H1 (cell line): Measurements from ENCODE around the gene MAP4K4. TPM values are rescaled to one million over a fixed set of nuclear protein-coding genes. Genes with fewer than 3 reads are reported as not detected.

ENCODE experiments used
- CTCF ChIA-PET: fragments of 300-600 bp; sonication (Branson Sonifier 250); formaldehyde crosslinking; loops from one replicate; lab custom pipeline; 2021; ENCODE audit not compliant: partially characterized antibody; lab: Charles Lee
- POLR2A ChIA-PET: fragments of 300-600 bp; sonication (Branson Sonifier 250); formaldehyde crosslinking; loops from one replicate; lab custom pipeline; 2021; ENCODE audit warnings: inconsistent platforms; ENCODE audit not compliant: partially characterized antibody; lab: Charles Lee
- DNase-seq, 2 experiments: peaks; one replicate each; pipeline versions ENCODE4 v3.0.0 to v3.0.0-alpha.2; 2010 to 2022; ENCODE audit warnings: low spot score in 2 of 2, low read depth in 1 of 2, mixed read lengths in 1 of 2
- FAIRE-seq: peaks from 2 replicates; lab custom pipeline; 2011; peaks lifted over from hg19 to GRCh38; lab: Jason Lieb, UNC
- H2AFZ ChIP-seq: 2 replicates; pipeline ENCODE4 v1.8.1; 2012; ENCODE audit warnings: low read length, inconsistent platforms
- H2AK5ac ChIP-seq: 2 replicates; pipeline ENCODE4 v1.6.1; 2013; ENCODE audit warnings: low read depth, low read length
- H2BK120ac ChIP-seq: replicated peaks from 2 replicates; pipeline ENCODE3; 2013; ENCODE audit warnings: low read depth, low read length, inconsistent platforms
- H2BK12ac ChIP-seq: 2 replicates; pipeline ENCODE4 v1.6.1; 2013; ENCODE audit warnings: low read depth, low read length
- H2BK15ac ChIP-seq: 2 replicates; pipeline ENCODE4 v1.6.1; 2013; ENCODE audit warnings: low read length
- H2BK20ac ChIP-seq: 2 replicates; pipeline ENCODE4 v1.6.1; 2013; ENCODE audit warnings: low read length
- H2BK5ac ChIP-seq: 2 replicates; pipeline ENCODE4 v1.6.1; 2013; ENCODE audit warnings: low read depth, low read length
- H3K14ac ChIP-seq: 2 replicates; pipeline ENCODE4 v1.6.1; 2013; ENCODE audit warnings: inconsistent platforms; ENCODE audit not compliant: insufficient read length
- H3K18ac ChIP-seq: 2 replicates; pipeline ENCODE4 v1.6.1; 2013; ENCODE audit warnings: low read length; ENCODE audit errors: extremely low read depth
- H3K23ac ChIP-seq: 2 replicates; pipeline ENCODE4 v1.6.1; 2013; ENCODE audit warnings: inconsistent platforms; ENCODE audit not compliant: insufficient read length
- H3K23me2 ChIP-seq: 2 replicates; pipeline ENCODE4 v1.6.1; 2013; ENCODE audit warnings: low read depth, low read length
- H3K27ac ChIP-seq: 2 replicates; pipeline ENCODE4 v1.6.1; 2011; ENCODE audit warnings: low read depth, low read length, inconsistent platforms
- H3K27me3 ChIP-seq, 4 experiments: replicated peaks in 1 of 4; 1 replicate in 1 of 4; 2 replicates in 3 of 4; pipeline versions ENCODE4 v1.6.1 to v1.8.1; 2011 to 2013; ENCODE audit warnings: low read length in 3 of 4, mild to moderate bottlenecking in 3 of 4, inconsistent platforms in 2 of 4, mixed read lengths in 2 of 4, moderate library complexity in 1 of 4; ENCODE audit not compliant: control insufficient read depth in 3 of 4, insufficient read depth in 3 of 4; ENCODE audit errors: extremely low read depth in 1 of 4
- H3K36me3 ChIP-seq, 4 experiments: 2 replicates each; pipeline versions ENCODE4 v1.6.1 to v1.8.1; 2011 to 2013; ENCODE audit warnings: mild to moderate bottlenecking in 4 of 4, low read length in 3 of 4, moderate library complexity in 2 of 4, control low read depth in 1 of 4, inconsistent platforms in 1 of 4; ENCODE audit not compliant: insufficient read depth in 4 of 4, control insufficient read depth in 2 of 4
- H3K4ac ChIP-seq: replicated peaks from 2 replicates; pipeline ENCODE3; 2013; ENCODE audit warnings: low read length, low read depth, mixed read lengths, inconsistent platforms; ENCODE audit not compliant: insufficient read length
- H3K4me1 ChIP-seq, 4 experiments: replicated peaks in 1 of 4; 1 replicate in 1 of 4; 2 replicates in 3 of 4; pipeline versions ENCODE4 v1.6.1 to v1.8.1; 2011 to 2013; ENCODE audit warnings: low read length in 3 of 4, inconsistent platforms in 2 of 4, mixed read lengths in 1 of 4; ENCODE audit not compliant: insufficient read depth in 4 of 4, control insufficient read depth in 3 of 4
- H3K4me2 ChIP-seq, 2 experiments: 2 replicates each; pipeline versions ENCODE4 v1.6.1 to v1.8.1; 2011 to 2013; ENCODE audit warnings: low read depth in 2 of 2, low read length in 2 of 2, control low read depth in 1 of 2, inconsistent platforms in 1 of 2, mild to moderate bottlenecking in 1 of 2; ENCODE audit not compliant: insufficient read depth in 1 of 2
- H3K4me3 ChIP-seq, 4 experiments: fragments of 200-600, 300-600 bp in 1 of 4; sonication (generic), shearing (Covaris generic), sonication (Bioruptor Twin) in 1 of 4; 2 replicates each; pipeline versions ENCODE4 v1.5.1 to v1.8.1; 2011 to 2016; ENCODE audit warnings: low read length in 4 of 4, low read depth in 3 of 4, control low read depth in 2 of 4, inconsistent platforms in 2 of 4, mild to moderate bottlenecking in 2 of 4, mixed read lengths in 1 of 4, moderate library complexity in 1 of 4; ENCODE audit not compliant: insufficient read depth in 2 of 4; ENCODE audit errors: extremely low read depth in 1 of 4
- H3K56ac ChIP-seq: replicated peaks from 2 replicates; pipeline ENCODE3; 2013; ENCODE audit warnings: low read depth, mild to moderate bottlenecking, mixed read lengths, low read length, inconsistent platforms; ENCODE audit not compliant: insufficient read length
- H3K79me1 ChIP-seq: 2 replicates; pipeline ENCODE4 v1.6.1; 2013; ENCODE audit warnings: low read depth, low read length, control low read depth
- H3K79me2 ChIP-seq, 2 experiments: 2 replicates each; pipeline versions ENCODE4 v1.6.1 to v1.8.1; 2012 to 2013; ENCODE audit warnings: low read length in 2 of 2, mild to moderate bottlenecking in 2 of 2, inconsistent platforms in 1 of 2; ENCODE audit not compliant: insufficient read depth in 2 of 2, control insufficient read depth in 1 of 2
- H3K9ac ChIP-seq, 4 experiments: replicated peaks in 1 of 4; 1 replicate in 1 of 4; 2 replicates in 3 of 4; pipeline versions ENCODE4 v1.6.1 to v1.8.1; 2011 to 2013; ENCODE audit warnings: low read depth in 3 of 4, low read length in 3 of 4, control low read depth in 2 of 4, mild to moderate bottlenecking in 2 of 4, moderate library complexity in 2 of 4, inconsistent platforms in 1 of 4; ENCODE audit errors: extremely low read depth in 1 of 4
- H3K9me3 ChIP-seq, 2 experiments: 2 replicates each; pipeline versions ENCODE4 v1.6.1 to v1.8.1; 2012 to 2013; ENCODE audit warnings: mild to moderate bottlenecking in 2 of 2, moderate library complexity in 2 of 2, control low read depth in 1 of 2, inconsistent platforms in 1 of 2, low read depth in 1 of 2, low read length in 1 of 2, mixed read lengths in 1 of 2; ENCODE audit not compliant: insufficient read depth in 2 of 2
- H4K20me1 ChIP-seq, 2 experiments: replicated peaks in 1 of 2; 2 replicates each; pipeline versions ENCODE3 to v1.8.1; 2011 to 2013; ENCODE audit warnings: inconsistent platforms in 2 of 2, low read length in 2 of 2, mild to moderate bottlenecking in 1 of 2; ENCODE audit not compliant: insufficient read depth in 2 of 2, control insufficient read depth in 1 of 2
- H4K5ac ChIP-seq: 2 replicates; pipeline ENCODE4 v1.6.1; 2013; ENCODE audit warnings: low read length, low read depth, mixed read lengths, inconsistent platforms; ENCODE audit not compliant: insufficient read length
- H4K8ac ChIP-seq: 2 replicates; pipeline ENCODE4 v1.8.0; 2013; ENCODE audit warnings: mild to moderate bottlenecking, moderate library complexity, low read length, inconsistent platforms; ENCODE audit not compliant: insufficient read depth; ENCODE audit errors: extremely low read depth
- H4K91ac ChIP-seq: replicated peaks from 2 replicates; pipeline ENCODE3; 2013; ENCODE audit warnings: low read length, mixed read lengths, inconsistent platforms; ENCODE audit not compliant: insufficient read length
- NANOG ChIP-seq: IDR thresholded peaks from 2 replicates; pipeline ENCODE4 v1.6.1; 2011; ENCODE audit warnings: low read length, low read depth, mild to moderate bottlenecking, inconsistent platforms; ENCODE audit not compliant: insufficient read depth, poor library complexity, severe bottlenecking
- PHF8 ChIP-seq: fragments of 200-600 bp; sonication (generic); conservative IDR thresholded peaks from 2 replicates; pipeline ENCODE4 v1.7.1; 2012; ENCODE audit warnings: low read depth, mild to moderate bottlenecking, inconsistent platforms, low read length, moderate library complexity
- POLR2A ChIP-seq, 2 experiments: IDR thresholded peaks; 1 replicate in 1 of 2; 2 replicates in 1 of 2; pipeline ENCODE4 v1.6.1; 2011; ENCODE audit warnings: low read depth in 2 of 2, low read length in 2 of 2, mild to moderate bottlenecking in 2 of 2; ENCODE audit errors: control extremely low read depth in 1 of 2
- SIN3A ChIP-seq, 2 experiments: IDR thresholded peaks in 1 of 2; conservative IDR thresholded peaks in 1 of 2; 2 replicates each; pipeline ENCODE4 v1.6.1; 2011 to 2012; ENCODE audit warnings: low read length in 2 of 2, improper control_type of control experiment in 1 of 2, low read depth in 1 of 2, mild to moderate bottlenecking in 1 of 2
- SP1 ChIP-seq: IDR thresholded peaks from 2 replicates; pipeline ENCODE4 v1.6.1; 2011; ENCODE audit warnings: low read depth, low read length
- WGBS, 2 experiments: shearing (Covaris generic) in 1 of 2; methylation state at CpG; one replicate each; pipeline versions ENCODE4 v1.1.6 to v1.1.7; 2013 to 2015; ENCODE audit warnings: low lambda C conversion rate in 2 of 2, mixed read lengths in 2 of 2, inconsistent platforms in 1 of 2, low coverage in 1 of 2, missing lambda C conversion rate in 1 of 2; ENCODE audit not compliant: insufficient replicate concordance in 2 of 2, insufficient coverage in 1 of 2, insufficient read length in 1 of 2; ENCODE audit errors: extremely low coverage in 1 of 2, missing lambda C conversion rate in 1 of 2; 5-methylcytosine and 5-hydroxymethylcytosine counted together
- polyA plus RNA-seq, 7 experiments: library from polyadenylated mRNA; depleted of rRNA in 3 of 7; stranded (reverse) in 5 of 7; unstranded in 2 of 7; fragments of >200 nt in 5 of 7; fragments of 200-250 nt in 2 of 7; gene quantifications; 1 replicate in 5 of 7; 2 replicates in 1 of 7; 4 replicates in 1 of 7; pipeline versions ENCODE4 v1.2.1 to v1.2.3, GENCODE V29; 2011 to 2013; ENCODE audit warnings: missing spikeins in 2 of 7, mixed read lengths in 2 of 7
- total RNA-seq: library from RNA; stranded (reverse); fragmentation: NEBNext Ultra II Directional; extraction: Animal tissue kit (Norgen Biotek cat#: 25700); gene quantifications from 2 replicates; pipeline ENCODE4 v1.2.1, GENCODE V29; 2021
- TF ChIP-seq, protein P1 (sequence below): IDR thresholded peaks from 2 replicates; pipeline ENCODE4 v1.6.1; 2012; ENCODE audit warnings: inconsistent platforms
- TF ChIP-seq, protein P2 (sequence below), 3 experiments: IDR thresholded peaks; 1 replicate in 2 of 3; 2 replicates in 1 of 3; pipeline versions ENCODE4 v1.5.1 to v1.6.1; 2011; ENCODE audit warnings: low read length in 3 of 3, mild to moderate bottlenecking in 3 of 3, inconsistent platforms in 2 of 3, low read depth in 1 of 3, moderate library complexity in 1 of 3; ENCODE audit not compliant: insufficient read depth in 1 of 3; ENCODE audit errors: control extremely low read depth in 1 of 3

Gene MAP4K4
- total and polyA plus RNA-seq, 2 of the 8 experiments (the other 6 are each of a cell fraction or from before 2014, with no cell fraction given): 53.2 to 138 TPM

DNA sequence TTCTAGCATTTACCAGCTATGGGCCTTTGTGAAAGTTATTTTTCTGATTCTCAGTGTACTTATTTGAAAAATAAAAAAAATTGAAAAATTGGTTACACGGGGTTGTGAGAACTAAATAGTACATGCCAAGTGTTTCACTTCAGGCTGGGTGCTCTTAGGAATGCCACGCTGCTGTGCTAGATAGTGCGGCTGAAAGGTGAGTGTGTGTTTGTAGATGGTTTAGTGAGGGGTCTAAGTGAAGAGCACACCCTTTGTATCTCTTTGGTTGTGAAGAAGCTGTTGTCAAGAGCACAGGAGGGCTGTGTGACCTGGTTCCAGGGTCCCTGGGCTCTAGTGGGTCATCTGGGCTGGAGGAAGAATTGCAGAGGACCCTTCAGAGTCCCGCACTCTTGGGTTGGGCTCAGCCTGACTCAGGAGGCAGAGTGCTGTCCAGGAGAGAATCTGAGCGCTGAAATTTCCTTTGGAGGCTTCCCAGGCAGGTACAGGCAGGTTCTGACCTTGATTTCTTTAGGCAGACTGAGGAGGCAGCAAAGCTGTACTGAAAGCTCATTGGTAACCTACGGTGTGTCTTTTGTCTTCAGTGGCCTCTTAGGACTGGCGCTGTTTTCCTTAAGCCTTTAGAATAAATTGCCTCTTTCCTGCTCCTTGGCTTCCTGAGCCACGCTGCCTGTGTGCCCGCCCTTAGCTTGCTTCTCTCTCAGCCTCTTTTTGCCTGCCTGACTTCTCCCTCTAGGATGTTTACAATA, 44.4 kb downstream of the MAP4K4 start:
- peaks cover 11% of the 10 kb centered on the region for H3K79me1 ChIP-seq
- no peak overlapping the region for H4K8ac ChIP-seq
- no peaks in the 10 kb centered on the region for H3K9me3 ChIP-seq
- H2BK12ac ChIP-seq: peak overlapping the region; percentile 77; the same call in 1 of the 2 replicates
- no peak overlapping the region for H3K4ac ChIP-seq
- H4K5ac ChIP-seq: no peak overlapping the region
- H3K9ac ChIP-seq: no peak overlapping the region
- no peaks in the 10 kb centered on the region for H3K36me3 ChIP-seq
- no peak overlapping the region for H2BK20ac ChIP-seq
- peaks cover 6 to 24% (median 15%) of the 10 kb centered on the region in 4 experiments; a peak in 6 of 7 replicates for H3K4me1 ChIP-seq
- peaks cover 7 to 9% of the 10 kb centered on the region in 2 experiments for H4K20me1 ChIP-seq
- H4K91ac ChIP-seq: no peak overlapping the region
- peak overlapping the region; percentile 52 to 61 for H3K4me2 ChIP-seq
- H3K4me3 ChIP-seq: peak overlapping the region in 3 of 4 experiments; percentile 5 to 12 (median 9); a peak in 3 of 8 replicates
- CTCF ChIA-PET: interaction anchor here (0.7 to 1.7 kb wide), 10 partner anchors 9 to 400 kb away, joined by 3 to 8 read pairs (median 3); no protein-coding TSS in a partner anchor
- H3K23ac ChIP-seq: no peak overlapping the region
- H3K18ac ChIP-seq: peak overlapping the region; percentile 95
- H2AK5ac ChIP-seq: 0 out of 2 replicates have a peak overlapping the region, but pooled peaks have one; percentile 78
- no peak for DNase-seq
- peak overlapping the region; percentile 94 for H2BK5ac ChIP-seq
- H3K23me2 ChIP-seq: no peaks in the 10 kb centered on the region
- H2AFZ ChIP-seq: no peak overlapping the region
- no peak overlapping the region for H3K56ac ChIP-seq
- no peaks in the 10 kb centered on the region for H3K27me3 ChIP-seq
- WGBS, 2 experiments: 32% methylated on average over 9 of the region's 9 CpGs; no CpG with 5 or more reads in 1 of the 2 experiments
- peak; percentile 65 for FAIRE-seq
- no peak overlapping the region for H2BK15ac ChIP-seq
- peaks cover 36 to 92% of the 10 kb centered on the region in 2 experiments for H3K79me2 ChIP-seq
- POLR2A ChIA-PET: interaction anchor here (0.6 to 1.3 kb wide), 3 partner anchors 14 to 267 kb away, joined by 3 to 6 read pairs (median 6); partner anchors contain the start of gene RFX8
- H3K27ac ChIP-seq: peak overlapping the region; percentile 69
- no peak overlapping the region for H2BK120ac ChIP-seq
- no peak overlapping the region for H3K14ac ChIP-seq
- TF ChIP-seq PHF8: no peak
- no peak; a peak in 1 of 4 replicates for TF ChIP-seq SIN3A (conservative IDR thresholded peaks at IDR 0.05 in 1 of 2, IDR thresholded peaks at IDR 0.05 in 1 of 2; ENCODE audit: low read depth in 1 of 2, low read length in 2 of 2)
- TF ChIP-seq, protein P1, sequence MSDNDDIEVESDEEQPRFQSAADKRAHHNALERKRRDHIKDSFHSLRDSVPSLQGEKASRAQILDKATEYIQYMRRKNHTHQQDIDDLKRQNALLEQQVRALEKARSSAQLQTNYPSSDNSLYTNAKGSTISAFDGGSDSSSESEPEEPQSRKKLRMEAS: peak; percentile 17; the same call in 1 of the 2 replicates
- no peak for TF ChIP-seq NANOG
- TF ChIP-seq, protein P2, sequence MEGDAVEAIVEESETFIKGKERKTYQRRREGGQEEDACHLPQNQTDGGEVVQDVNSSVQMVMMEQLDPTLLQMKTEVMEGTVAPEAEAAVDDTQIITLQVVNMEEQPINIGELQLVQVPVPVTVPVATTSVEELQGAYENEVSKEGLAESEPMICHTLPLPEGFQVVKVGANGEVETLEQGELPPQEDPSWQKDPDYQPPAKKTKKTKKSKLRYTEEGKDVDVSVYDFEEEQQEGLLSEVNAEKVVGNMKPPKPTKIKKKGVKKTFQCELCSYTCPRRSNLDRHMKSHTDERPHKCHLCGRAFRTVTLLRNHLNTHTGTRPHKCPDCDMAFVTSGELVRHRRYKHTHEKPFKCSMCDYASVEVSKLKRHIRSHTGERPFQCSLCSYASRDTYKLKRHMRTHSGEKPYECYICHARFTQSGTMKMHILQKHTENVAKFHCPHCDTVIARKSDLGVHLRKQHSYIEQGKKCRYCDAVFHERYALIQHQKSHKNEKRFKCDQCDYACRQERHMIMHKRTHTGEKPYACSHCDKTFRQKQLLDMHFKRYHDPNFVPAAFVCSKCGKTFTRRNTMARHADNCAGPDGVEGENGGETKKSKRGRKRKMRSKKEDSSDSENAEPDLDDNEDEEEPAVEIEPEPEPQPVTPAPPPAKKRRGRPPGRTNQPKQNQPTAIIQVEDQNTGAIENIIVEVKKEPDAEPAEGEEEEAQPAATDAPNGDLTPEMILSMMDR (IDR thresholded peaks at IDR 0.05; ENCODE audit: control extremely low read depth in 1 of 3, insufficient read depth in 1 of 3, low read depth in 1 of 3, low read length in 3 of 3): peak in 1 of 3 experiments; percentile 16; a peak in 1 of 4 replicates
- TF ChIP-seq SP1: 0 out of 2 replicates have a peak, but pooled peaks have one; percentile 16
- TF ChIP-seq POLR2A (IDR thresholded peaks at IDR 0.05; ENCODE audit: control extremely low read depth in 1 of 2, low read depth in 2 of 2, low read length in 2 of 2): peak in 1 of 2 experiments; percentile 58; a peak in 2 of 3 replicates
